Mammary epithelial cell (primary cell): ENCODE measurements around the gene EML3.
"Not testable (repeated sequence)": the region's sequence is repeated elsewhere in the genome, so short reads cannot be mapped to it uniquely, and the experiment has no call there.

ENCODE experiments used
- EZH2 ChIP-seq: IDR thresholded peaks from 2 replicates; pipeline ENCODE4 v1.6.1; 2012; ENCODE audit warnings: low read length, inconsistent platforms, borderline replicate concordance
- TF ChIP-seq, protein P1 (sequence below), 2 donors: IDR thresholded peaks in 1 of 2; conservative IDR thresholded peaks in 1 of 2; 2 replicates each; pipeline ENCODE4 v1.5.1; 2011 to 2012; ENCODE audit warnings: inconsistent platforms in 2 of 2, low read length in 2 of 2, mild to moderate bottlenecking in 2 of 2, control low read depth in 1 of 2, low read depth in 1 of 2; ENCODE audit not compliant: insufficient read depth in 1 of 2; ENCODE audit errors: extremely low read depth in 1 of 2

DNA sequence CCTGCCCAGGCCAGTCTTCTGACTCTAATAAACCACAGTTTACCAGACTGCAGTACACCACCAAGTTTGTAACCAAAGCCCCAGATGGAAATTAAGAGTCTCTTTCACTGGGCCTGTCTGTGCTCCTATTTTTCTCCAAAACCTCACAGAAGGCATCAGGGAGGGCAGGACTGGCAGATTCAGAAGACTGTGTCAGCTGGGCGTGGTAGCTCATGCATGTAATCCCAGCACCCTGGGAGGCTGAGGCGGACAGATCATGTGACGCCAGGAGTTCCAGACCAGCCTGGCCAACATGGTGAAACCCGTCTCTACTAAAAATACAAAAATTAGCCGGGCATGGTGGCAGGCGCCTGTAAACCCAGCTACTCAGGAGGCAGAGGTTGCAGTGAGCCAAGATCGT is 27.2 kb downstream of the EML3 start:
- TF ChIP-seq, protein P1, sequence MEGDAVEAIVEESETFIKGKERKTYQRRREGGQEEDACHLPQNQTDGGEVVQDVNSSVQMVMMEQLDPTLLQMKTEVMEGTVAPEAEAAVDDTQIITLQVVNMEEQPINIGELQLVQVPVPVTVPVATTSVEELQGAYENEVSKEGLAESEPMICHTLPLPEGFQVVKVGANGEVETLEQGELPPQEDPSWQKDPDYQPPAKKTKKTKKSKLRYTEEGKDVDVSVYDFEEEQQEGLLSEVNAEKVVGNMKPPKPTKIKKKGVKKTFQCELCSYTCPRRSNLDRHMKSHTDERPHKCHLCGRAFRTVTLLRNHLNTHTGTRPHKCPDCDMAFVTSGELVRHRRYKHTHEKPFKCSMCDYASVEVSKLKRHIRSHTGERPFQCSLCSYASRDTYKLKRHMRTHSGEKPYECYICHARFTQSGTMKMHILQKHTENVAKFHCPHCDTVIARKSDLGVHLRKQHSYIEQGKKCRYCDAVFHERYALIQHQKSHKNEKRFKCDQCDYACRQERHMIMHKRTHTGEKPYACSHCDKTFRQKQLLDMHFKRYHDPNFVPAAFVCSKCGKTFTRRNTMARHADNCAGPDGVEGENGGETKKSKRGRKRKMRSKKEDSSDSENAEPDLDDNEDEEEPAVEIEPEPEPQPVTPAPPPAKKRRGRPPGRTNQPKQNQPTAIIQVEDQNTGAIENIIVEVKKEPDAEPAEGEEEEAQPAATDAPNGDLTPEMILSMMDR (conservative IDR thresholded peaks at IDR 0.05 in 1 of 2, IDR thresholded peaks at IDR 0.05 in 1 of 2; ENCODE audit: extremely low read depth in 1 of 2, insufficient read depth in 1 of 2, low read depth in 1 of 2, low read length in 2 of 2) = not testable (repeated sequence)
- not testable (repeated sequence) for TF ChIP-seq EZH2
